Upper lobe of left lung (tissue), 6 donors: ENCODE measurements around the gene DLG5. TPM values are rescaled to one million over a fixed set of nuclear protein-coding genes. Genes with fewer than 3 reads are reported as not detected.
A peak's percentile ranks its signal among the peaks of the same experiment; 100 is the strongest.

Source experiments
- ATAC-seq, 2 donors: fragments of 200-7000 bp; cut with Tn5 transposase; one replicate each; pipeline ENCODE4 v1.9.1; 2022; ENCODE audit warnings: mild to moderate bottlenecking in 2 of 2, moderate library complexity in 2 of 2; ENCODE audit not compliant: low FRiP score in 2 of 2
- DNase-seq, 2 donors: peaks; one replicate each; pipeline ENCODE4 v3.0.0-alpha.2; 2019 to 2020
- H3K27ac ChIP-seq, 4 donors: fragments of 200-600 bp; sonication (generic); one replicate each; pipeline ENCODE4 v1.5.1; 2016 to 2019
- H3K27me3 ChIP-seq, 4 donors: fragments of 200-600 bp; sonication (generic); one replicate each; pipeline ENCODE4 v1.5.1; 2017 to 2019
- H3K36me3 ChIP-seq, 4 donors: fragments of 200-600 bp; sonication (generic); one replicate each; pipeline ENCODE4 v1.5.1; 2016 to 2019
- H3K4me1 ChIP-seq, 4 donors: fragments of 200-600 bp; sonication (generic); one replicate each; pipeline ENCODE4 v1.5.1; 2018 to 2019
- H3K4me3 ChIP-seq, 4 donors: fragments of 200-600 bp; sonication (generic); one replicate each; pipeline ENCODE4 v1.5.1; 2017 to 2019; ENCODE audit warnings: mild to moderate bottlenecking in 2 of 4, moderate library complexity in 1 of 4
- H3K9me3 ChIP-seq, 4 donors: fragments of 200-600 bp; sonication (generic); one replicate each; pipeline ENCODE4 v1.5.1; 2018 to 2019
- EP300 ChIP-seq, 4 donors: sonication (generic); formaldehyde crosslinking; IDR thresholded peaks; one replicate each; pipeline ENCODE4 v1.5.1; 2017; ENCODE audit warnings: antibody characterized with exemption in 4 of 4, control low read depth in 2 of 4
- POLR2A ChIP-seq, 4 donors: fragments of 450-650 bp; IDR thresholded peaks; one replicate each; pipeline ENCODE4 v1.5.1; 2016 to 2017; ENCODE audit warnings: antibody characterized with exemption in 4 of 4, mild to moderate bottlenecking in 2 of 4
- POLR2AphosphoS5 ChIP-seq, 2 donors: sonication (generic); formaldehyde crosslinking; IDR thresholded peaks; one replicate each; pipeline ENCODE4 v1.5.1; 2017; ENCODE audit warnings: antibody characterized with exemption in 2 of 2
- WGBS, 2 donors: methylation state at CpG; one replicate each; pipeline ENCODE4 v1.1.5; 2017 to 2018; 5-methylcytosine and 5-hydroxymethylcytosine counted together
- total RNA-seq, 6 donors: library from RNA; depleted of rRNA in 4 of 6; stranded (reverse); fragments of >200 nt in 4 of 6; gene quantifications; one replicate each; pipeline versions ENCODE4 v1.1.0 to v1.2.1, GENCODE V29; 2016 to 2021
- TF ChIP-seq, protein P1 (sequence below), 6 experiments: fragments of 450-650 bp in 4 of 6; fragments of 200-600 bp in 2 of 6; sonication (generic) in 2 of 6; IDR thresholded peaks; one replicate each; pipeline ENCODE4 v1.5.1; 2016 to 2019; ENCODE audit warnings: antibody characterized with exemption in 6 of 6
- donor health status: DM: no; HTN: no; CAD: no; lungs with moderate emphysema.
- donor health status: DM: no; HTN: yes; CAD: no; lungs with severe emphysema.

DLG5 gene
- total RNA-seq, 6 donors from 2014 or later: 14.6 to 51.3 (median 23.4) TPM

DNA sequence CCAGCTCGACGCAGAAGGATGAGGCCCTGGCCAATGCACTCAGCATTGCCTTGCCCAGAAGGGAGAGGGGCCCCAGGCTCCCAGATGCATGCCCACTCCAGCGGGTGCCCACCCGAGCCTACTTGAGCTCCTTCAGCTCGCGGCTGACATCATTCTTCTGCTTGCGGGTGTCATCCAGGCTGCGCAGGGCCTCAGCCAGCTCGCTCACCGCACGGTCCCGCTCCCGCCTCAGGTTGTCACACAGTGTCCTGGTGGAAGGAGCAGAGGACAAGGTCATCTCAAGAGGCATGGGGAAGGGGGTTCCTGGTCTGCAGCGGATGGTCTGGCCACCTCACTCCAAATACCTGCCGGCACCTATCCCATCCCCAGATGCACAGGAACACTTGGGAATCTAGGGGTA, 92.8 kb downstream of the DLG5 start:
- no peak for TF ChIP-seq EP300 (IDR thresholded peaks at IDR 0.05)
- TF ChIP-seq, protein P1, sequence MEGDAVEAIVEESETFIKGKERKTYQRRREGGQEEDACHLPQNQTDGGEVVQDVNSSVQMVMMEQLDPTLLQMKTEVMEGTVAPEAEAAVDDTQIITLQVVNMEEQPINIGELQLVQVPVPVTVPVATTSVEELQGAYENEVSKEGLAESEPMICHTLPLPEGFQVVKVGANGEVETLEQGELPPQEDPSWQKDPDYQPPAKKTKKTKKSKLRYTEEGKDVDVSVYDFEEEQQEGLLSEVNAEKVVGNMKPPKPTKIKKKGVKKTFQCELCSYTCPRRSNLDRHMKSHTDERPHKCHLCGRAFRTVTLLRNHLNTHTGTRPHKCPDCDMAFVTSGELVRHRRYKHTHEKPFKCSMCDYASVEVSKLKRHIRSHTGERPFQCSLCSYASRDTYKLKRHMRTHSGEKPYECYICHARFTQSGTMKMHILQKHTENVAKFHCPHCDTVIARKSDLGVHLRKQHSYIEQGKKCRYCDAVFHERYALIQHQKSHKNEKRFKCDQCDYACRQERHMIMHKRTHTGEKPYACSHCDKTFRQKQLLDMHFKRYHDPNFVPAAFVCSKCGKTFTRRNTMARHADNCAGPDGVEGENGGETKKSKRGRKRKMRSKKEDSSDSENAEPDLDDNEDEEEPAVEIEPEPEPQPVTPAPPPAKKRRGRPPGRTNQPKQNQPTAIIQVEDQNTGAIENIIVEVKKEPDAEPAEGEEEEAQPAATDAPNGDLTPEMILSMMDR (IDR thresholded peaks at IDR 0.05): no peak
- TF ChIP-seq POLR2A (IDR thresholded peaks at IDR 0.05): no peak
- TF ChIP-seq POLR2AphosphoS5 (IDR thresholded peaks at IDR 0.05): no peak
- H3K4me3 ChIP-seq: no peak overlapping the region
- DNase-seq: no peak
- no peak for ATAC-seq
- peaks cover 3 to 14% (median 10%) of the 10 kb centered on the region in 4 donors for H3K4me1 ChIP-seq
- H3K9me3 ChIP-seq: no peaks in the 10 kb centered on the region
- H3K36me3 ChIP-seq: peaks cover 0 to 75% (median 38%) of the 10 kb centered on the region in 4 donors
- 87 to 96% methylated on average over 3 to 15 of the region's 15 CpGs for WGBS, 2 donors
- H3K27ac ChIP-seq: no peak overlapping the region
- H3K27me3 ChIP-seq: no peaks in the 10 kb centered on the region

DNA sequence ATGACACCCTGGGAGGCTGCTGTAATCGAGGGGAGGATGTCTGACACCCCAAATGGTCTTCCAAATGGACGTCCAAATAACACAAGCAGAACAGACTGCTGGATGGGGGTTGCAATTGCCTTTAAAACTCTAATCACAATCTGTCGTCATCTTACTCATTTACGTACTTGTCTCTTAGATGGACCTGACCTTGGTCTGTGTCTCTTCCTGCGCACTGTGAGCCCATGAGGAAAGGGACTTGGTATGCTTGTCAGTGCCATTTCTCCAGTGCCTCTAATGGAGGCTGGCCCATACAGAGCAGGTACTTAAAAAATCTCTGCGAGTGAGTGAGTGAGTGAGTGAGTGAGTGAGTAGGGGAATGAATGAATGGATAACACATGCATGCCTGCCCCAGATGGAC, 93.3 kb downstream of the DLG5 start:
- H3K4me1 ChIP-seq: peaks cover 3 to 14% (median 10%) of the 10 kb centered on the region in 4 donors
- H3K36me3 ChIP-seq: peaks cover 0 to 75% (median 40%) of the 10 kb centered on the region in 4 donors

DNA sequence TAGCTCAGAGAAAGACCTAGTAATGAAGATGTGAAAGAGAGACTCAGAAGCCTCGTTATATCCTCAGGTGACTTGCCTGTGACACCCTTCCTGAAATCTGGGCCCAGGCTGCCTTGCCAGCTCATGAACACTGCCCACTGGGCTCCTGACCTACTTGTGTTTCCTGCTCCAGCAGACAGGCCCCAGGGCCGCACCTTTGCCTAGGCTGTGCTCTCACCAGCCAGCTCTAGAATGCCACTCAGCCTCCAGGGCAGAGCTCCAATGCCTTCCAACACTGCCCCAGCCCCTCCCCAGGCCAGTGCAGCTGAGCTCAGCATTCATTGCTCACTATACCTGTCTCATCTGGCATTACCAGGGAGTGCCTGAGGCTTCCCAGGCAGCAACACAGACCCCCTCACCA, 94.3 kb downstream of the DLG5 start:
- TF ChIP-seq EP300 (IDR thresholded peaks at IDR 0.05): no peak
- TF ChIP-seq POLR2AphosphoS5 (IDR thresholded peaks at IDR 0.05): no peak
- no peak for TF ChIP-seq POLR2A (IDR thresholded peaks at IDR 0.05)
- TF ChIP-seq, protein P1 (IDR thresholded peaks at IDR 0.05): no peak
- peaks cover 0 to 74% (median 40%) of the 10 kb centered on the region in 4 donors for H3K36me3 ChIP-seq
- no peak overlapping the region for H3K27ac ChIP-seq
- peak; percentile 12 to 41 for ATAC-seq
- no peak overlapping the region for H3K4me3 ChIP-seq
- 60 to 67% methylated on average over 2 of the region's 2 CpGs for WGBS, 2 donors
- no peaks in the 10 kb centered on the region for H3K27me3 ChIP-seq
- DNase-seq: peak in 1 of 2 donors; percentile 40
- peaks cover 3 to 14% (median 4%) of the 10 kb centered on the region in 4 donors for H3K4me1 ChIP-seq
- H3K9me3 ChIP-seq: no peaks in the 10 kb centered on the region

More for the DNA sequence above, 93.3 kb downstream of the DLG5 start:
- TF ChIP-seq POLR2A (IDR thresholded peaks at IDR 0.05) (no peak), EP300 (IDR thresholded peaks at IDR 0.05) (no peak), POLR2AphosphoS5 (IDR thresholded peaks at IDR 0.05) (no peak)
- TF ChIP-seq, protein P1 (IDR thresholded peaks at IDR 0.05): no peak
- no peaks in the 10 kb centered on the region for H3K9me3 ChIP-seq
- DNase-seq (no peak), ATAC-seq (no peak)
- 94 to 96% methylated on average over 6 of the region's 6 CpGs for WGBS, 2 donors
- H3K27ac ChIP-seq: no peak overlapping the region
- no peaks in the 10 kb centered on the region for H3K27me3 ChIP-seq
- no peak overlapping the region for H3K4me3 ChIP-seq

DNA sequence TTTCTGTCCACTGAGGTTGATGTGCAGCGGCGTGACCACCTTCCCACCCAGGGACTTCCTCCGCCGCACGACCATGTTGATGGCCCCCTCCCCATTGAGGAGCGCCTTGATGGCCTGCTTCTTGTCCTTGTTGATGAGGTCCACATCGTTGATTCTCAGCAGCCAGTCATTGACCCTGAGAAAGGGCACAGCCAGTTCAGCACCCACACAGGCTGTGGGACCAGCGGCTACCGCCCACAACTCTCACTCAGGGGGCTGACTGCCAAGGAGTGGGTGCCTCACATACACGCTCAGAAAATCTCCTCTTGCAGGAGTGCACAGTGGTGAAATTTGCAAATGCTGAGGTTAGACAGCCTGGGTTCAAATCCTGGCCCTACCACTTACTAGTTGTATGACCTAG, 97.2 kb downstream of the DLG5 start:
- no peak for DNase-seq
- no peak overlapping the region for H3K27ac ChIP-seq
- H3K4me3 ChIP-seq: no peak overlapping the region
- no peak for ATAC-seq
- H3K36me3 ChIP-seq: peaks cover 0 to 81% (median 45%) of the 10 kb centered on the region in 4 donors
- no peaks in the 10 kb centered on the region for H3K27me3 ChIP-seq
- 96 to 100% methylated on average over 7 to 10 of the region's 10 CpGs for WGBS, 2 donors
- H3K9me3 ChIP-seq: no peaks in the 10 kb centered on the region
- TF ChIP-seq, protein P1 (IDR thresholded peaks at IDR 0.05): no peak
- TF ChIP-seq POLR2A (IDR thresholded peaks at IDR 0.05) (no peak), POLR2AphosphoS5 (IDR thresholded peaks at IDR 0.05) (no peak), EP300 (IDR thresholded peaks at IDR 0.05) (no peak)
- H3K4me1 ChIP-seq: no peaks in the 10 kb centered on the region

DNA sequence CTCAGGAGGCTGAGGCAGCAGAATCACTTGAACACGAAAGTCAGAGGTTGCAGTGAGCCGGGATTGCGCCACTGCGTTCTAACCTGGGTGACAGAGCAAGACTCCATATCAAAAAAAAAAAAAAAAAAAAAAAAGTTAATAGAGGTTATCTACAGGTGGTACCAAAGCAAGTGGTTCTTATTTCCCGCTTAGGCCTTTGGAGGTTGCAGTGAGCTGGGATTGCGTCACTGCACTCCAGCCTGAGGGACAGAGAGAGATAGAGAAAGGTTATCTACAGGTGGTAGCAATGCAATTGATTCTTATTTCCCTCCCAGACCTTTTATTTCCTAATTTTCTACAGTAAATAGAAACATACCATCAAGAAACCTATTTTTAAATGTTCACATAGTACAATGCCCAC, 98.2 kb downstream of the DLG5 start:
- WGBS, 2 donors: 82 to 95% methylated on average over 6 of the region's 6 CpGs
- peaks cover 0 to 78% (median 39%) of the 10 kb centered on the region in 4 donors for H3K36me3 ChIP-seq
- no peak for ATAC-seq
- H3K27me3 ChIP-seq: no peaks in the 10 kb centered on the region
- H3K4me1 ChIP-seq: no peaks in the 10 kb centered on the region
- no peaks in the 10 kb centered on the region for H3K9me3 ChIP-seq
- TF ChIP-seq, protein P1 (IDR thresholded peaks at IDR 0.05): no peak
- TF ChIP-seq POLR2A (IDR thresholded peaks at IDR 0.05): no peak
- no peak for TF ChIP-seq POLR2AphosphoS5 (IDR thresholded peaks at IDR 0.05)
- TF ChIP-seq EP300 (IDR thresholded peaks at IDR 0.05): no peak
- DNase-seq: no peak
- no peak overlapping the region for H3K4me3 ChIP-seq
- no peak overlapping the region for H3K27ac ChIP-seq
